K562 (cell line): ENCODE data around the gene CCNC.

Experiments used
- CBX8 ChIP-seq: fragments of 200-600 bp; sonication (generic); IDR thresholded peaks from 2 replicates; pipeline ENCODE4 v1.6.1; 2012; ENCODE audit warnings: borderline replicate concordance, mixed run types, low read depth, mild to moderate bottlenecking, moderate library complexity, mixed read lengths, low read length, control low read depth, inconsistent platforms; ENCODE audit not compliant: poor library complexity, severe bottlenecking; ENCODE audit errors: extremely low read depth
- SP1 ChIP-seq: sonication (generic); formaldehyde crosslinking; IDR thresholded peaks from 2 replicates; pipeline ENCODE4 v1.8.1; 2022; ENCODE audit warnings: mild to moderate bottlenecking, missing genetic modification reagents
- TF ChIP-seq, protein P1 (sequence below): fragments of 250-450 bp; sonication (Bioruptor Pico); IDR thresholded peaks from 2 replicates; pipeline ENCODE4 v1.8.0; 2021; ENCODE audit warnings: mild to moderate bottlenecking, moderate library complexity
- TF ChIP-seq, protein P2 (sequence below): sonication (generic); formaldehyde crosslinking; IDR thresholded peaks from 2 replicates; pipeline ENCODE4 v1.8.1; 2022; ENCODE audit warnings: missing genetic modification reagents

DNA sequence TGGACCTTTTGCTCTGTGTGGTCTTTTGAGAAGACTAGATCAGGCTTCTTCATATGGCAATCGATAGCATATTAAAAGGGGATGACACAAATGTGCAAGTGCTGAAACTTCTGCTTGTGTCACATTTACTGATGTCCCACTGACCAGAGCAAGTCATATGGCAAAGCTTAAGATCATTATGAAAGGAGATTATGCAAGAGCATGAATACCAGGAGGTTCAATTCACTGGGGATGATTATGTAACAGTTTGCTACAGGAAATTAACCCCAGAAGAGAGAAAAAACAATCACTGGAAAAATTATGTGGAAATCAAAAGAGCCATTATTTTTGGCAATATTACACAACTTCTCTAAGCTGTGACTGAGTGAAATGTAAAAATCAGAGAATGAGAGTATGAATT, 24.4 kb upstream of the CCNC start:
- TF ChIP-seq, protein P1, sequence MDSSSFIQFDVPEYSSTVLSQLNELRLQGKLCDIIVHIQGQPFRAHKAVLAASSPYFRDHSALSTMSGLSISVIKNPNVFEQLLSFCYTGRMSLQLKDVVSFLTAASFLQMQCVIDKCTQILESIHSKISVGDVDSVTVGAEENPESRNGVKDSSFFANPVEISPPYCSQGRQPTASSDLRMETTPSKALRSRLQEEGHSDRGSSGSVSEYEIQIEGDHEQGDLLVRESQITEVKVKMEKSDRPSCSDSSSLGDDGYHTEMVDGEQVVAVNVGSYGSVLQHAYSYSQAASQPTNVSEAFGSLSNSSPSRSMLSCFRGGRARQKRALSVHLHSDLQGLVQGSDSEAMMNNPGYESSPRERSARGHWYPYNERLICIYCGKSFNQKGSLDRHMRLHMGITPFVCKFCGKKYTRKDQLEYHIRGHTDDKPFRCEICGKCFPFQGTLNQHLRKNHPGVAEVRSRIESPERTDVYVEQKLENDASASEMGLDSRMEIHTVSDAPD (CRISPR knock-in tag), result no peak
- TF ChIP-seq CBX8 (no peak), SP1 (no peak)
- TF ChIP-seq, protein P2, sequence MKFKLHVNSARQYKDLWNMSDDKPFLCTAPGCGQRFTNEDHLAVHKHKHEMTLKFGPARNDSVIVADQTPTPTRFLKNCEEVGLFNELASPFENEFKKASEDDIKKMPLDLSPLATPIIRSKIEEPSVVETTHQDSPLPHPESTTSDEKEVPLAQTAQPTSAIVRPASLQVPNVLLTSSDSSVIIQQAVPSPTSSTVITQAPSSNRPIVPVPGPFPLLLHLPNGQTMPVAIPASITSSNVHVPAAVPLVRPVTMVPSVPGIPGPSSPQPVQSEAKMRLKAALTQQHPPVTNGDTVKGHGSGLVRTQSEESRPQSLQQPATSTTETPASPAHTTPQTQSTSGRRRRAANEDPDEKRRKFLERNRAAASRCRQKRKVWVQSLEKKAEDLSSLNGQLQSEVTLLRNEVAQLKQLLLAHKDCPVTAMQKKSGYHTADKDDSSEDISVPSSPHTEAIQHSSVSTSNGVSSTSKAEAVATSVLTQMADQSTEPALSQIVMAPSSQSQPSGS (CRISPR knock-in tag), result no peak
